ENCODE measurements around the gene CARD6. TPM values are rescaled to one million over a fixed set of nuclear protein-coding genes. Genes with fewer than 3 reads are reported as not detected.

The CARD6 gene
- total RNA-seq, 1 experiment from 2014 or later, result not detected

- in situ Hi-C loops (cut with HindIII; ENCODE audit: low pct_unique_long_range_greater_than_20kb, low sequenced_read_pairs), result no loop called here
These were observed 13.8 kb upstream of the CARD6 start for GRCh38 chr5:40827188-40827977.

GRCh38 chr5:40828021-40828631 is 13.0 kb upstream of the CARD6 start:
- no peak for DNase-seq (ENCODE audit: low read depth)
- in situ Hi-C loops (cut with HindIII; ENCODE audit: low pct_unique_long_range_greater_than_20kb, low sequenced_read_pairs), result no loop called here

More at GRCh38 chr5:40827188-40827977, 13.8 kb upstream of the CARD6 start:
- no peak for DNase-seq (ENCODE audit: low read depth)

- in situ Hi-C loops (cut with HindIII; ENCODE audit: low pct_unique_long_range_greater_than_20kb, low sequenced_read_pairs), result no loop called here
- no peak for DNase-seq (ENCODE audit: low read depth)
These were observed 12.2 kb upstream of the CARD6 start for GRCh38 chr5:40828690-40829661.

- no peak for DNase-seq (ENCODE audit: low read depth)
- in situ Hi-C loops (cut with HindIII; ENCODE audit: low pct_unique_long_range_greater_than_20kb, low sequenced_read_pairs), result no loop called here
These were observed 11.2 kb upstream of the CARD6 start for GRCh38 chr5:40829748-40830533.

- in situ Hi-C loops (cut with HindIII; ENCODE audit: low pct_unique_long_range_greater_than_20kb, low sequenced_read_pairs), result no loop called here
- no peak for DNase-seq (ENCODE audit: low read depth)
These were observed 9.6 kb upstream of the CARD6 start for GRCh38 chr5:40831346-40832210.

GRCh38 chr5:40832345-40832744 is 8.8 kb upstream of the CARD6 start:
- no peak for DNase-seq (ENCODE audit: low read depth)
- in situ Hi-C loops (cut with HindIII; ENCODE audit: low pct_unique_long_range_greater_than_20kb, low sequenced_read_pairs), result no loop called here

- in situ Hi-C loops (cut with HindIII; ENCODE audit: low pct_unique_long_range_greater_than_20kb, low sequenced_read_pairs), result no loop called here
- DNase-seq (ENCODE audit: low read depth), result no peak
These were observed 7.4 kb upstream of the CARD6 start for GRCh38 chr5:40833712-40834229.

- no peak for DNase-seq (ENCODE audit: low read depth)
These were observed 6.7 kb upstream of the CARD6 start for GRCh38 chr5:40834391-40834848.

GRCh38 chr5:40834849-40835787 is 6.0 kb upstream of the CARD6 start, which contains the start of gene RPL37:
TSS of gene RPL37 (minus strand) at chr5:40835222. CDS start at chr5:40835185, 37 bp downstream.
- in situ Hi-C loops (cut with HindIII; ENCODE audit: low pct_unique_long_range_greater_than_20kb, low sequenced_read_pairs), result no loop called here
- peak; percentile 95 for DNase-seq (ENCODE audit: low read depth)

More at GRCh38 chr5:40834391-40834848, 6.7 kb upstream of the CARD6 start:
- in situ Hi-C loops (cut with HindIII; ENCODE audit: low pct_unique_long_range_greater_than_20kb, low sequenced_read_pairs), result no loop called here

GRCh38 chr5:40838086-40838485 is 3.1 kb upstream of the CARD6 start:
- no peak for DNase-seq (ENCODE audit: low read depth)
- in situ Hi-C loops (cut with HindIII; ENCODE audit: low pct_unique_long_range_greater_than_20kb, low sequenced_read_pairs), result no loop called here

- DNase-seq (ENCODE audit: low read depth), result no peak
- in situ Hi-C loops (cut with HindIII; ENCODE audit: low pct_unique_long_range_greater_than_20kb, low sequenced_read_pairs), result no loop called here
These were observed 1.2 kb downstream of the CARD6 start for GRCh38 chr5:40842351-40842750.

GRCh38 chr5:40844565-40844964 is 3.4 kb downstream of the CARD6 start:
- in situ Hi-C loops (cut with HindIII; ENCODE audit: low pct_unique_long_range_greater_than_20kb, low sequenced_read_pairs), result no loop called here
- DNase-seq (ENCODE audit: low read depth), result no peak

- DNase-seq (ENCODE audit: low read depth), result no peak
- in situ Hi-C loops (cut with HindIII; ENCODE audit: low pct_unique_long_range_greater_than_20kb, low sequenced_read_pairs), result no loop called here
These were observed 5.2 kb downstream of the CARD6 start for GRCh38 chr5:40846371-40846770.

- in situ Hi-C loops (cut with HindIII; ENCODE audit: low pct_unique_long_range_greater_than_20kb, low sequenced_read_pairs), result no loop called here
- DNase-seq (ENCODE audit: low read depth), result no peak
These were observed 6.4 kb downstream of the CARD6 start for GRCh38 chr5:40847525-40847924.

- DNase-seq (ENCODE audit: low read depth), result peak; percentile 46
These were observed 12.5 kb downstream of the CARD6 start for GRCh38 chr5:40853632-40854192.

More at GRCh38 chr5:40853632-40854192, 12.5 kb downstream of the CARD6 start:
- in situ Hi-C loops (cut with HindIII; ENCODE audit: low pct_unique_long_range_greater_than_20kb, low sequenced_read_pairs), result no loop called here

Data from Caki2 (cell line).